PC-9 (cell line): ENCODE data around the gene RHCG. TPM values are rescaled to one million over a fixed set of nuclear protein-coding genes. Genes with fewer than 3 reads are reported as not detected.

Source experiments
- BruUV-seq: library from RNA; stranded (reverse); fragments of 400-500 nt; replicated peaks from 2 replicates; lab custom pipeline; 2021; lab: Mats Ljungman, UMichigan
- CTCF ChIA-PET: fragments of 300-600 bp; sonication (Branson Sonifier 250); formaldehyde crosslinking; loops from one replicate; lab custom pipeline; 2022; ENCODE audit warnings: antibody characterized with exemption; lab: Charles Lee
- POLR2A ChIA-PET: fragments of 300-600 bp; sonication (Branson Sonifier 250); formaldehyde crosslinking; loops from one replicate; lab custom pipeline; 2022; ENCODE audit warnings: antibody characterized with exemption; ENCODE audit not compliant: unreplicated experiment; lab: Charles Lee
- DNase-seq, 2 experiments: peaks; one replicate each; pipeline versions ENCODE4 v3.0.0 to v3.0.0-alpha.2; 2015 to 2022; ENCODE audit warnings: mixed read lengths in 1 of 2
- H2AFZ ChIP-seq: fragments of 200-600 bp; sonication (generic); 2 replicates; pipeline ENCODE4 v1.8.1; 2017; ENCODE audit warnings: antibody characterized with exemption
- H3F3A ChIP-seq: fragments of 200-600 bp; sonication (generic); 2 replicates; pipeline ENCODE4 v1.8.1; 2017; ENCODE audit warnings: antibody characterized with exemption, mild to moderate bottlenecking, low read depth; ENCODE audit not compliant: insufficient read depth
- H3K27ac ChIP-seq: fragments of 200-600 bp; sonication (generic); 2 replicates; pipeline ENCODE4 v1.6.1; 2016; ENCODE audit warnings: mixed run types
- H3K27me3 ChIP-seq: fragments of 200-600 bp; sonication (generic); 2 replicates; pipeline ENCODE4 v1.6.1; 2016; ENCODE audit warnings: low read depth, mixed run types; ENCODE audit not compliant: insufficient read depth
- H3K36me3 ChIP-seq: fragments of 200-600 bp; sonication (generic); 2 replicates; pipeline ENCODE4 v1.6.1; 2016; ENCODE audit warnings: low read depth, mixed run types
- H3K4me1 ChIP-seq: fragments of 200-600 bp; sonication (generic); replicated peaks from 2 replicates; pipeline ENCODE4 v1.6.1; 2016; ENCODE audit warnings: mixed run types; ENCODE audit not compliant: insufficient read depth
- H3K4me2 ChIP-seq: fragments of 200-600 bp; sonication (generic); 2 replicates; pipeline ENCODE4 v1.6.1; 2017; ENCODE audit warnings: mixed run types
- H3K4me3 ChIP-seq: fragments of 200-600 bp; sonication (generic); 2 replicates; pipeline ENCODE4 v1.6.1; 2016; ENCODE audit warnings: mixed run types
- H3K79me2 ChIP-seq: fragments of 200-600 bp; sonication (generic); 2 replicates; pipeline ENCODE4 v1.6.1; 2017; ENCODE audit warnings: low read depth, mixed run types
- H3K9me2 ChIP-seq: fragments of 200-600 bp; sonication (generic); 2 replicates; pipeline ENCODE4 v1.8.1; 2017; ENCODE audit warnings: mild to moderate bottlenecking; ENCODE audit not compliant: insufficient read depth
- H3K9me3 ChIP-seq: fragments of 200-600 bp; sonication (generic); 2 replicates; pipeline ENCODE4 v1.8.1; 2016; ENCODE audit warnings: low read depth; ENCODE audit not compliant: insufficient read depth
- H4K20me1 ChIP-seq: fragments of 200-600 bp; sonication (generic); 2 replicates; pipeline ENCODE4 v1.8.1; 2017; ENCODE audit not compliant: insufficient read depth
- EZH2 ChIP-seq: fragments of 200-600 bp; sonication (generic); IDR thresholded peaks from 2 replicates; pipeline ENCODE4 v1.8.0; 2017; ENCODE audit warnings: antibody characterized with exemption, low read depth
- intact Hi-C: fragments of 100-400 bp; cut with micrococcal nuclease; formaldehyde crosslinking; loops from one replicate; pipeline ENCODE4 v1.10.0; 2022; ENCODE audit not compliant: unreplicated experiment
- total RNA-seq: library from RNA; stranded (reverse); gene quantifications from 2 replicates; pipeline ENCODE4 v1.2.3, GENCODE V29; 2021
- TF ChIP-seq, protein P1 (sequence below): fragments of 200-600 bp; sonication (generic); conservative IDR thresholded peaks from 2 replicates; pipeline ENCODE4 v1.6.1; 2017; ENCODE audit warnings: mixed run types, antibody characterized with exemption, mild to moderate bottlenecking, moderate library complexity

Gene RHCG
- total RNA-seq, 1 experiment from 2014 or later: 0.26 TPM

DNA sequence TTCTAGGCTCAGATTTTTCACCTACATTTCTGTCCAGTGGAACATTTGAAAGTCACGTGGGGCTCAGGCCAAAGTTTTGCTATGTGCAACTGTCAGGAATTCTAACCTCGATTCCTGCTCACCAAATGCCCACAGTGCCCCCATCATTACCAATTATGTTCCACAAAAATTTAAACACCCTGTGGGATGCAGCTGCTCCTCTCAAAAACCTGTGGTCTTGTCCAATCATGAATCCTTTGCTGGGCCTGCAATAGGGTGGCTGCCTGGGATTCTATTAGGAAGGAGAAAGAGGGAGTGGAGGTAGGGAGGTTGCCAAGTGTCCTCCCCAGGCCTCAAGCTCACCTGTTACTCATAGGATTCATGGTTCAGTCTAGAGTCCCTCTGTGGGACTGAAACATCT is 68.1 kb downstream of the RHCG start:
- H3K4me1 ChIP-seq: peaks cover 12% of the 10 kb centered on the region; the same call in 1 of the 2 replicates
- BruUV-seq: no TSS peak
- CTCF ChIA-PET: interaction anchor here (1.6 kb wide), 1 partner anchor 69 kb away, joined by 9 read pairs; no protein-coding TSS in a partner anchor
- H3K9me2 ChIP-seq: no peaks in the 10 kb centered on the region
- no peaks in the 10 kb centered on the region for H3F3A ChIP-seq
- H4K20me1 ChIP-seq: no peaks in the 10 kb centered on the region
- no peak overlapping the region for H3K27ac ChIP-seq
- no peaks in the 10 kb centered on the region for H3K79me2 ChIP-seq
- H3K36me3 ChIP-seq: no peaks in the 10 kb centered on the region
- no peak overlapping the region for H3K4me2 ChIP-seq
- no peaks in the 10 kb centered on the region for H3K9me3 ChIP-seq
- intact Hi-C loops: no loop called here
- no peak overlapping the region for H3K4me3 ChIP-seq
- TF ChIP-seq, protein P1, sequence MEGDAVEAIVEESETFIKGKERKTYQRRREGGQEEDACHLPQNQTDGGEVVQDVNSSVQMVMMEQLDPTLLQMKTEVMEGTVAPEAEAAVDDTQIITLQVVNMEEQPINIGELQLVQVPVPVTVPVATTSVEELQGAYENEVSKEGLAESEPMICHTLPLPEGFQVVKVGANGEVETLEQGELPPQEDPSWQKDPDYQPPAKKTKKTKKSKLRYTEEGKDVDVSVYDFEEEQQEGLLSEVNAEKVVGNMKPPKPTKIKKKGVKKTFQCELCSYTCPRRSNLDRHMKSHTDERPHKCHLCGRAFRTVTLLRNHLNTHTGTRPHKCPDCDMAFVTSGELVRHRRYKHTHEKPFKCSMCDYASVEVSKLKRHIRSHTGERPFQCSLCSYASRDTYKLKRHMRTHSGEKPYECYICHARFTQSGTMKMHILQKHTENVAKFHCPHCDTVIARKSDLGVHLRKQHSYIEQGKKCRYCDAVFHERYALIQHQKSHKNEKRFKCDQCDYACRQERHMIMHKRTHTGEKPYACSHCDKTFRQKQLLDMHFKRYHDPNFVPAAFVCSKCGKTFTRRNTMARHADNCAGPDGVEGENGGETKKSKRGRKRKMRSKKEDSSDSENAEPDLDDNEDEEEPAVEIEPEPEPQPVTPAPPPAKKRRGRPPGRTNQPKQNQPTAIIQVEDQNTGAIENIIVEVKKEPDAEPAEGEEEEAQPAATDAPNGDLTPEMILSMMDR: no peak
- TF ChIP-seq EZH2: no peak
- POLR2A ChIA-PET: no interaction called here
- DNase-seq: no peak
- no peak overlapping the region for H2AFZ ChIP-seq
- no peaks in the 10 kb centered on the region for H3K27me3 ChIP-seq

DNA sequence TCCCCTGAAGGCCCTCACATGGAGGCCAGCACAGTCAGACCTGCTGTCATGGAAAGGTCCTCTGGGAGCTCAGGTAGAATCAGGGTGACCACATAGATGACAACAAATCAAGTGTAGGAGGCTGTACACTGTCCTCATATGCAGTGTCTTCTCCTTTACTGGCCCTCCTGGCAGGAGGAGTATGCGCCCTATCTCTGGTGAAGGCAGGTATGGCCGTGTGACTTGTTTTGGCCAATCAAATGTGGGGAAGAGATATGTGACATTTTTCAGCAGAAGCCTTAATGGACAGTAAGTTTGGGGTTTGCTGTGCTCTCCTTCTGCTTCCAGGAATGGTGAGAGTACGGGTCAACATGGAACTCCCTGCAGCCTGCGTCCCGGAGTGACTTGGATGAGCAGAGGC is 69.9 kb downstream of the RHCG start:
- Histone ChIP-seq H3K27ac (no peak overlapping the region), H3K4me1 (peaks cover 12% of the 10 kb centered on the region; the same call in 1 of the 2 replicates), H3K36me3 (no peaks in the 10 kb centered on the region), H3K4me3 (no peak overlapping the region), H3K4me2 (no peak overlapping the region), H2AFZ (no peak overlapping the region), H3K9me3 (no peaks in the 10 kb centered on the region), H3F3A (no peaks in the 10 kb centered on the region), H3K27me3 (peaks cover 11% of the 10 kb centered on the region; the same call in 1 of the 2 replicates), H3K79me2 (no peaks in the 10 kb centered on the region), H4K20me1 (no peaks in the 10 kb centered on the region), H3K9me2 (no peaks in the 10 kb centered on the region)
- no TSS peak for BruUV-seq
- TF ChIP-seq, protein P1: no peak
- no peak for TF ChIP-seq EZH2
- ChIA-PET POLR2A (no interaction called here), CTCF (interaction anchor here (0.6 kb wide), 1 partner anchor 13 kb away, joined by 11 read pairs; no protein-coding TSS in a partner anchor)
- DNase-seq: no peak
- intact Hi-C loops: no loop called here

DNA sequence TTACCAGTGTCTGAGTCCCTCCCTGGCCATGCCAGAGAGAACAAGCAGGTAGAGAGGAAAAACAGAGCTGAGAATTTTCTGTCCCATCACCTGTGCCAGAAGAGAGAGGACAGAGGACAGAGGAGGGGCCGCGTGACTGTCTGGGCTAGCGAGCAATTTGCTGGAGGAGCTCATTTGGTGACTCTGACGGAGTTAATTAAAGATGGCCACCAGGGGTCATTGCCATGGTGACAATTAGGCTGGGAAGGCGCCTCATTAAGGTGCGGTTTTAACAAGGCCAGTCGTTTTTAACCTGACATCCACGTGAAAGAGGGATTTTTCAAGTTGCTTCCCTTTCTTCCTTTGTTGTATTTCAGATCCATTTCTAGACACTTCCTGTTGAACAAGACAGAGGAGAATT is 72.4 kb downstream of the RHCG start:
- CTCF ChIA-PET: no interaction called here
- H3K27ac ChIP-seq: no peak overlapping the region
- peaks cover 7% of the 10 kb centered on the region; the same call in 1 of the 2 replicates for H3K4me1 ChIP-seq
- DNase-seq: no peak
- TF ChIP-seq, protein P1: no peak
- no peaks in the 10 kb centered on the region for H3F3A ChIP-seq
- BruUV-seq: no TSS peak
- no peaks in the 10 kb centered on the region for H3K9me3 ChIP-seq
- no peak overlapping the region for H3K4me3 ChIP-seq
- no peaks in the 10 kb centered on the region for H3K36me3 ChIP-seq
- H4K20me1 ChIP-seq: no peaks in the 10 kb centered on the region; the same call in 1 of the 2 replicates
- peaks cover 20% of the 10 kb centered on the region for H3K27me3 ChIP-seq
- no peak overlapping the region for H3K4me2 ChIP-seq
- POLR2A ChIA-PET: no interaction called here
- no peaks in the 10 kb centered on the region for H3K9me2 ChIP-seq
- H3K79me2 ChIP-seq: no peaks in the 10 kb centered on the region
- H2AFZ ChIP-seq: no peak overlapping the region
- intact Hi-C loops: no loop called here

Other genes with a start within 250 kb of the RHCG start
- 43.6 and 63.9 TPM in 2 replicates for gene POLG, start 161.8 kb downstream of the RHCG start, total RNA-seq
- 17.8 and 23.6 TPM in 2 replicates for gene TICRR, start 78.9 kb upstream of the RHCG start, total RNA-seq
- gene KIF7, start 158.9 kb upstream of the RHCG start, total RNA-seq: 13.3 and 15.7 TPM in 2 replicates
- gene PLIN1, start 182.8 kb upstream of the RHCG start, total RNA-seq: 1.0 and 1.3 TPM in 2 replicates
- gene PEX11A, start 194.2 kb upstream of the RHCG start, total RNA-seq: 11.7 and 12.8 TPM in 2 replicates
- 1.1 and 1.8 TPM in 2 replicates for gene WDR93, start 194.2 kb upstream of the RHCG start, total RNA-seq